LNCAP (cell line): ENCODE data around the gene ATF3.

Source experiments
- CTCF ChIP-seq: fragments of 450-650 bp; IDR thresholded peaks from 2 replicates; pipeline ENCODE4 v1.5.1; 2017; ENCODE audit warnings: mild to moderate bottlenecking

The ATF3 gene

GRCh38 chr1:212668477-212668876 is 59.9 kb downstream of the ATF3 start:
- no peak for TF ChIP-seq CTCF

- no peak for TF ChIP-seq CTCF
Observed at GRCh38 chr1:212669102-212669501, 60.5 kb downstream of the ATF3 start.

- TF ChIP-seq CTCF = no peak
Observed at GRCh38 chr1:212669600-212669999, 61.0 kb downstream of the ATF3 start.

DNA sequence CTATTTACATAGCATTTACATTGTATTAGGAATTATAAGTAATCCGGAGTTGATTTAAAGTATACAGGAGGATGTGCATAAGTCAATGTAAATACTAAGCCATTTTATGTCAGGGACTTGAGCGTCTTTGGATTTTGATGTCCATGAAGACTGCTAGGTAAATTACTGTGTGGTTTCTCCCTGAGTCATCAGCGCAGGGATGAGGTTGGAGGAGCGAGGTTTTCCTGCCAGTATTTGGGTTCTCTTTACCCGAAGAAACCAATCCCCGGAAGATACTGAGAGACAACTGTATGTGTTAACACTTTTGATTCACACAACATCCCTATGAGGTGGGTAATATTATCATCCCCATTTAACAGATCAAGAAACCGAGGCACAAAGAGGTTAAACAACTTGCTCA is 61.7 kb downstream of the ATF3 start:
- TF ChIP-seq CTCF = no peak
